ENCODE data around the gene NUDCD3. TPM values are rescaled to one million over a fixed set of nuclear protein-coding genes. Genes with fewer than 3 reads are reported as not detected.

Gene NUDCD3
- total RNA-seq, 2 experiments from 2014 or later: 99.1 to 113 TPM

- Mint-ChIP-seq H3K27ac (no peak overlapping the region), H3K4me3 (no peak overlapping the region), H3K27me3 (peaks cover 25% of the 10 kb centered on the region), H3K4me1 (peaks cover 12% of the 10 kb centered on the region), H3K36me3 (no peaks in the 10 kb centered on the region), H3K9me3 (no peaks in the 10 kb centered on the region)
- ATAC-seq (ENCODE audit: low read depth) (no peak), DNase-seq (no peak)
- POLR2A ChIA-PET: interaction anchor here (0.5 kb wide), 1 partner anchor 106 kb away, joined by 5 read pairs; no protein-coding TSS in a partner anchor
Observed at GRCh38 chr7:44374007-44374763, 116.3 kb downstream of the NUDCD3 start.

- peaks cover 10% of the 10 kb centered on the region for H3K4me1 Mint-ChIP-seq
- H3K4me3 Mint-ChIP-seq: no peak overlapping the region
- POLR2A ChIA-PET: interaction anchor here (0.5 kb wide), 1 partner anchor 107 kb away, joined by 5 read pairs; no protein-coding TSS in a partner anchor
- DNase-seq (no peak), ATAC-seq (ENCODE audit: low read depth) (no peak)
- H3K9me3 Mint-ChIP-seq: no peaks in the 10 kb centered on the region
- H3K27ac Mint-ChIP-seq: no peak overlapping the region
- H3K27me3 Mint-ChIP-seq: peaks cover 31% of the 10 kb centered on the region
- H3K36me3 Mint-ChIP-seq: no peaks in the 10 kb centered on the region
Observed at GRCh38 chr7:44373418-44373740, 117.1 kb downstream of the NUDCD3 start.

GRCh38 chr7:44372560-44373417, 117.7 kb downstream of the NUDCD3 start:
- no peak overlapping the region for H3K4me3 Mint-ChIP-seq
- no peaks in the 10 kb centered on the region for H3K9me3 Mint-ChIP-seq
- no peak for ATAC-seq (ENCODE audit: low read depth)
- H3K27ac Mint-ChIP-seq: no peak overlapping the region
- peaks cover 10% of the 10 kb centered on the region for H3K4me1 Mint-ChIP-seq
- POLR2A ChIA-PET: no interaction called here
- peaks cover 31% of the 10 kb centered on the region for H3K27me3 Mint-ChIP-seq
- DNase-seq: no peak
- H3K36me3 Mint-ChIP-seq: no peaks in the 10 kb centered on the region

GRCh38 chr7:44368885-44369284, 121.6 kb downstream of the NUDCD3 start:
- ATAC-seq (ENCODE audit: low read depth): no peak
- no peaks in the 10 kb centered on the region for H3K36me3 Mint-ChIP-seq
- no peak overlapping the region for H3K4me3 Mint-ChIP-seq
- no peaks in the 10 kb centered on the region for H3K9me3 Mint-ChIP-seq
- POLR2A ChIA-PET: no interaction called here
- no peak overlapping the region for H3K27ac Mint-ChIP-seq
- peaks cover 40% of the 10 kb centered on the region for H3K27me3 Mint-ChIP-seq
- peaks cover 10% of the 10 kb centered on the region for H3K4me1 Mint-ChIP-seq
- no peak for DNase-seq

- ATAC-seq (ENCODE audit: low read depth) (no peak), DNase-seq (no peak)
- H3K27ac Mint-ChIP-seq: no peak overlapping the region
- H3K4me1 Mint-ChIP-seq: peaks cover 10% of the 10 kb centered on the region
- peaks cover 43% of the 10 kb centered on the region for H3K27me3 Mint-ChIP-seq
- POLR2A ChIA-PET: no interaction called here
- H3K9me3 Mint-ChIP-seq: no peaks in the 10 kb centered on the region
- no peak overlapping the region for H3K4me3 Mint-ChIP-seq
- H3K36me3 Mint-ChIP-seq: no peaks in the 10 kb centered on the region
Observed at GRCh38 chr7:44368455-44368854, 122.0 kb downstream of the NUDCD3 start.

GRCh38 chr7:44367475-44368043, 122.9 kb downstream of the NUDCD3 start:
- no peaks in the 10 kb centered on the region for H3K36me3 Mint-ChIP-seq
- peaks cover 7% of the 10 kb centered on the region for H3K4me1 Mint-ChIP-seq
- no peaks in the 10 kb centered on the region for H3K9me3 Mint-ChIP-seq
- H3K27me3 Mint-ChIP-seq: peaks cover 50% of the 10 kb centered on the region
- no peak overlapping the region for H3K27ac Mint-ChIP-seq
- ATAC-seq (ENCODE audit: low read depth) (no peak), DNase-seq (no peak)
- POLR2A ChIA-PET: no interaction called here
- H3K4me3 Mint-ChIP-seq: no peak overlapping the region

- no peak for ATAC-seq (ENCODE audit: low read depth)
- H3K27ac Mint-ChIP-seq: no peak overlapping the region
- H3K27me3 Mint-ChIP-seq: peaks cover 55% of the 10 kb centered on the region
- no peak overlapping the region for H3K4me3 Mint-ChIP-seq
- H3K36me3 Mint-ChIP-seq: no peaks in the 10 kb centered on the region
- H3K9me3 Mint-ChIP-seq: no peaks in the 10 kb centered on the region
- peaks cover 4% of the 10 kb centered on the region for H3K4me1 Mint-ChIP-seq
- DNase-seq: no peak
- POLR2A ChIA-PET: no interaction called here
Observed at GRCh38 chr7:44366986-44367385, 123.5 kb downstream of the NUDCD3 start.

- Mint-ChIP-seq H3K27me3 (peaks cover 34% of the 10 kb centered on the region), H3K4me3 (no peak overlapping the region), H3K9me3 (peaks cover 3% of the 10 kb centered on the region), H3K36me3 (no peaks in the 10 kb centered on the region), H3K4me1 (no peaks in the 10 kb centered on the region), H3K27ac (no peak overlapping the region)
- DNase-seq (no peak), ATAC-seq (ENCODE audit: low read depth) (no peak)
- POLR2A ChIA-PET: no interaction called here
Observed at GRCh38 chr7:44353668-44354067, 136.8 kb downstream of the NUDCD3 start.

GRCh38 chr7:44348851-44349781, 141.3 kb downstream of the NUDCD3 start:
- Mint-ChIP-seq H3K27me3 (peaks cover 38% of the 10 kb centered on the region), H3K36me3 (no peaks in the 10 kb centered on the region)
- ATAC-seq (ENCODE audit: low read depth): no peak

GRCh38 chr7:44348300-44348699, 142.2 kb downstream of the NUDCD3 start:
- ATAC-seq (ENCODE audit: low read depth) (peak; percentile 52), DNase-seq (no peak)
- peaks cover 2% of the 10 kb centered on the region for H3K4me1 Mint-ChIP-seq
- POLR2A ChIA-PET: interaction anchor here (0.9 kb wide), 1 partner anchor 13 kb away, joined by 3 read pairs; no protein-coding TSS in a partner anchor
- H3K4me3 Mint-ChIP-seq: no peak overlapping the region
- H3K27ac Mint-ChIP-seq: no peak overlapping the region
- no peaks in the 10 kb centered on the region for H3K36me3 Mint-ChIP-seq
- H3K27me3 Mint-ChIP-seq: peaks cover 40% of the 10 kb centered on the region
- peaks cover 2% of the 10 kb centered on the region for H3K9me3 Mint-ChIP-seq

More at GRCh38 chr7:44348851-44349781, 141.3 kb downstream of the NUDCD3 start:
- H3K27ac Mint-ChIP-seq: no peak overlapping the region
- peaks cover 2% of the 10 kb centered on the region for H3K9me3 Mint-ChIP-seq
- H3K4me1 Mint-ChIP-seq: peaks cover 2% of the 10 kb centered on the region
- POLR2A ChIA-PET: interaction anchor here (0.9 kb wide), 1 partner anchor 14 kb away, joined by 3 read pairs; no protein-coding TSS in a partner anchor
- DNase-seq: no peak
- H3K4me3 Mint-ChIP-seq: no peak overlapping the region

- Mint-ChIP-seq H3K9me3 (peaks cover 2% of the 10 kb centered on the region), H3K27me3 (peaks cover 40% of the 10 kb centered on the region), H3K4me1 (peaks cover 2% of the 10 kb centered on the region), H3K36me3 (no peaks in the 10 kb centered on the region), H3K27ac (no peak overlapping the region), H3K4me3 (no peak overlapping the region)
- DNase-seq (no peak), ATAC-seq (ENCODE audit: low read depth) (no peak)
- POLR2A ChIA-PET: interaction anchor here (0.9 kb wide), 1 partner anchor 12 kb away, joined by 3 read pairs; no protein-coding TSS in a partner anchor
Observed at GRCh38 chr7:44347546-44348114, 142.8 kb downstream of the NUDCD3 start.

- H3K9me3 Mint-ChIP-seq: peaks cover 2% of the 10 kb centered on the region
- no peak for DNase-seq
- H3K36me3 Mint-ChIP-seq: no peaks in the 10 kb centered on the region
- no peak for ATAC-seq (ENCODE audit: low read depth)
- no peak overlapping the region for H3K4me3 Mint-ChIP-seq
- POLR2A ChIA-PET: no interaction called here
- peaks cover 36% of the 10 kb centered on the region for H3K27me3 Mint-ChIP-seq
- no peak overlapping the region for H3K27ac Mint-ChIP-seq
- peaks cover 2% of the 10 kb centered on the region for H3K4me1 Mint-ChIP-seq
Observed at GRCh38 chr7:44346063-44346462, 144.4 kb downstream of the NUDCD3 start.

Measured in activated naive CD8-positive, alpha-beta T cell treated with anti-CD3 and anti-CD28 coated beads, Interleukin-2, amount 10 ng/mL, durations not matched to agents 7 days and 5 days (primary cell).